Activated naive CD4-positive, alpha-beta T cell treated with anti-CD3 and anti-CD28 coated beads, Interleukin-2, amount 10 ng/mL, durations not matched to agents 7 days and 5 days (primary cell): ENCODE results near the gene PUS7.
"Not testable (repeated sequence)": the region's sequence is repeated elsewhere in the genome, so short reads cannot be mapped to it uniquely, and the experiment has no call there.

Experiments used
- CTCF ChIA-PET: fragments of 350-600 bp; sonication (Branson Sonifier 250); formaldehyde crosslinking; loops from one replicate; lab custom pipeline; 2021; ENCODE audit warnings: antibody characterized with exemption; lab: Charles Lee
- DNase-seq: peaks from one replicate; pipeline ENCODE4 v3.0.0-alpha.2; 2020
- H3K27ac Mint-ChIP-seq: one replicate; pipeline ENCODE4 v1.8.0; 2021; ENCODE audit warnings: mild to moderate bottlenecking, moderate library complexity, mixed read lengths
- H3K27me3 Mint-ChIP-seq: one replicate; pipeline ENCODE4 v1.8.0; 2021; ENCODE audit warnings: mild to moderate bottlenecking, mixed read lengths
- H3K36me3 Mint-ChIP-seq: one replicate; pipeline ENCODE4 v1.8.0; 2021; ENCODE audit warnings: mixed read lengths
- H3K4me1 Mint-ChIP-seq: one replicate; pipeline ENCODE4 v1.8.0; 2021; ENCODE audit warnings: mixed read lengths
- H3K4me3 Mint-ChIP-seq: one replicate; pipeline ENCODE4 v1.8.0; 2021; ENCODE audit warnings: mild to moderate bottlenecking, moderate library complexity, mixed read lengths
- H3K9me3 Mint-ChIP-seq: one replicate; pipeline ENCODE4 v1.8.0; 2021; ENCODE audit warnings: mixed read lengths

Gene PUS7

DNA sequence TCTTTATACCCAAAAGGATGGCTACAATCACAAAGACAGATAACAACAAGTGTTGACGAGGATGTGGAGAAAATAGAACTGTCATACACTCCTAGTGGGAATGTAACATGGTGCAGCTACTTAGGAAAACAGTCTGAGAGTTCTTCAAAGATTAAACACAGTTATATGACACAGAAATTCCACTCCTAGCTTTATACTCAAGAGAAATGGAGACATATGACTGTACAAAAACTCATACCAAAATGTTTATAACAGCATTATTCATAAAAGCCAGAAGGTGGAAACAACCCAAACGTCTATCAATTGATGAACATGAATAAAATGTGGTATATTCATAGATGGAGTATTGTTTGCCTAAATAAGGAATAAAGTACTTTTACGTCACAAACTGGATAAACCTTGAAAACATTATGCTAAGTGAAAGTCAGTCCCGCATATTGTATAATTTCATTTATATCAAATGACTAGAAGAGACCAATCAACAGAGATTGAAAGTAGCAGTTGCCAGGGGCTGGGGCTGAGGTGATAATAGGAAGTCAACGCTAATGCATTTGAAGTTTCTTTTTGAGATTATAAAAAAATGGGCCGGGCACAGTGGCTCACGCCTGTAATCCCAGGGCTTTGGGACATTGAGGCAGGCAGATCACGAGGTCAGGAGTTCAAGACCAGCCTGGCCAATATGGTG, 71.8 kb downstream of the PUS7 start:
- Mint-ChIP-seq H3K27ac (no peak overlapping the region), H3K27me3 (no peaks in the 10 kb centered on the region), H3K4me1 (peaks cover 13% of the 10 kb centered on the region), H3K36me3 (no peaks in the 10 kb centered on the region), H3K9me3 (no peaks in the 10 kb centered on the region), H3K4me3 (no peak overlapping the region)
- no peak for DNase-seq
- CTCF ChIA-PET, result no interaction called here

- Mint-ChIP-seq H3K36me3 (no peaks in the 10 kb centered on the region), H3K27ac (peak overlapping the region; percentile 53), H3K4me1 (peaks cover 13% of the 10 kb centered on the region), H3K4me3 (no peak overlapping the region), H3K27me3 (no peaks in the 10 kb centered on the region), H3K9me3 (no peaks in the 10 kb centered on the region)
- CTCF ChIA-PET, result no interaction called here
- DNase-seq, result no peak
These were observed 73.9 kb downstream of the PUS7 start for GRCh38 chr7:105448181-105448580.

- DNase-seq, result no peak
- H3K4me3 Mint-ChIP-seq, result no peak overlapping the region
- no peaks in the 10 kb centered on the region for H3K36me3 Mint-ChIP-seq
- no peak overlapping the region for H3K27ac Mint-ChIP-seq
- H3K27me3 Mint-ChIP-seq, result no peaks in the 10 kb centered on the region
- peaks cover 13% of the 10 kb centered on the region for H3K4me1 Mint-ChIP-seq
- CTCF ChIA-PET, result no interaction called here
- no peaks in the 10 kb centered on the region for H3K9me3 Mint-ChIP-seq
These were observed 77.6 kb downstream of the PUS7 start for GRCh38 chr7:105444342-105444987.

- CTCF ChIA-PET, H3K4me3 Mint-ChIP-seq, H3K9me3 Mint-ChIP-seq, DNase-seq, H3K36me3 Mint-ChIP-seq, H3K4me1 Mint-ChIP-seq, H3K27ac Mint-ChIP-seq, H3K27me3 Mint-ChIP-seq: not testable (repeated sequence)
These were observed 79.9 kb downstream of the PUS7 start for GRCh38 chr7:105442214-105442613.

DNA sequence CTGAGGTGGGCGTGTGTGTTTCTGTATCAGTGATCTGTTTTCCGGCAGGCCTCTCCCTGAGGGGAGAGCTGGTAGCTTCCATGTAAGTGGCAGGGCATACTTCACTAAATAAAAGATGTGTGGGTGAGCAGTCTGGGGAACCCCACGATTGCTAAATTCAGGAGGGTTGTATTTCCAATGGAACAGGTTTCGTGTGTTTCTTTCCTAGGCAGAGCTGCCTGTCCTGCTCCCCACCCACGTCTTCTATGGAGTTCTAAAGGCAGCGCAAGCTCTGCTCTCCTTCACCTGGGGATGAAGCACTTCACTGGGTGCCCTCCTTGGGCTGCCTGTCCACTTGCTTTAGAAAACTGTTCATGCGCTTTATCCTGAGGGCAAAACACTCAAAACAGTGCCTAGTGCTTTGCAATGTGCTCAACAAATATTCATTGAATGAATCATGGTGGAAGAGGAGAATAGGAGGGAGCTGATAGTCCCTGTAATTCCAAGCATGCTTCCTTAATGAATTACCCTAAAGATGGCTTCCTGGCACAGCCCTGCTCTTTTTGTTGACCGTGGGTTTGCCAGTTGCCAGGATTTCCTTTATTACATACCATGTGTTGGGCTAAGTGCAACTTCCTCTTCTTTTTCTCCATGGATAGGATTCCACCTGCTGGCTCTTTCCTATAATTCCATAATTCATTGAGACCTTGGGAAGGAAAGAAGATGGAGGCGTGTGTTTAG, 82.7 kb downstream of the PUS7 start:
- Mint-ChIP-seq H3K36me3 (no peaks in the 10 kb centered on the region), H3K27me3 (no peaks in the 10 kb centered on the region), H3K4me3 (no peak overlapping the region), H3K9me3 (no peaks in the 10 kb centered on the region), H3K4me1 (no peaks in the 10 kb centered on the region), H3K27ac (no peak overlapping the region)
- DNase-seq, result no peak
- CTCF ChIA-PET, result interaction anchor here (0.5 to 0.6 kb wide), 2 partner anchors 12 to 469 kb away, joined by 3 read pairs; no protein-coding TSS in a partner anchor

- H3K9me3 Mint-ChIP-seq, result no peaks in the 10 kb centered on the region
- CTCF ChIA-PET, result interaction anchor here (0.5 kb wide), 1 partner anchor 12 kb away, joined by 3 read pairs; no protein-coding TSS in a partner anchor
- DNase-seq, result no peak
- no peaks in the 10 kb centered on the region for H3K4me1 Mint-ChIP-seq
- H3K27me3 Mint-ChIP-seq, result no peaks in the 10 kb centered on the region
- no peak overlapping the region for H3K4me3 Mint-ChIP-seq
- no peak overlapping the region for H3K27ac Mint-ChIP-seq
- H3K36me3 Mint-ChIP-seq, result no peaks in the 10 kb centered on the region
These were observed 83.3 kb downstream of the PUS7 start for GRCh38 chr7:105438847-105439173.

GRCh38 chr7:105438254-105438653, 83.8 kb downstream of the PUS7 start:
- no peak overlapping the region for H3K4me3 Mint-ChIP-seq
- CTCF ChIA-PET, result no interaction called here
- no peaks in the 10 kb centered on the region for H3K27me3 Mint-ChIP-seq
- H3K36me3 Mint-ChIP-seq, result no peaks in the 10 kb centered on the region
- no peak for DNase-seq
- no peak overlapping the region for H3K27ac Mint-ChIP-seq
- no peaks in the 10 kb centered on the region for H3K4me1 Mint-ChIP-seq
- no peaks in the 10 kb centered on the region for H3K9me3 Mint-ChIP-seq

- DNase-seq, CTCF ChIA-PET, H3K4me3 Mint-ChIP-seq, H3K27ac Mint-ChIP-seq, H3K36me3 Mint-ChIP-seq, H3K27me3 Mint-ChIP-seq, H3K4me1 Mint-ChIP-seq, H3K9me3 Mint-ChIP-seq: not testable (repeated sequence)
These were observed 84.7 kb downstream of the PUS7 start for GRCh38 chr7:105437356-105437755.

DNA sequence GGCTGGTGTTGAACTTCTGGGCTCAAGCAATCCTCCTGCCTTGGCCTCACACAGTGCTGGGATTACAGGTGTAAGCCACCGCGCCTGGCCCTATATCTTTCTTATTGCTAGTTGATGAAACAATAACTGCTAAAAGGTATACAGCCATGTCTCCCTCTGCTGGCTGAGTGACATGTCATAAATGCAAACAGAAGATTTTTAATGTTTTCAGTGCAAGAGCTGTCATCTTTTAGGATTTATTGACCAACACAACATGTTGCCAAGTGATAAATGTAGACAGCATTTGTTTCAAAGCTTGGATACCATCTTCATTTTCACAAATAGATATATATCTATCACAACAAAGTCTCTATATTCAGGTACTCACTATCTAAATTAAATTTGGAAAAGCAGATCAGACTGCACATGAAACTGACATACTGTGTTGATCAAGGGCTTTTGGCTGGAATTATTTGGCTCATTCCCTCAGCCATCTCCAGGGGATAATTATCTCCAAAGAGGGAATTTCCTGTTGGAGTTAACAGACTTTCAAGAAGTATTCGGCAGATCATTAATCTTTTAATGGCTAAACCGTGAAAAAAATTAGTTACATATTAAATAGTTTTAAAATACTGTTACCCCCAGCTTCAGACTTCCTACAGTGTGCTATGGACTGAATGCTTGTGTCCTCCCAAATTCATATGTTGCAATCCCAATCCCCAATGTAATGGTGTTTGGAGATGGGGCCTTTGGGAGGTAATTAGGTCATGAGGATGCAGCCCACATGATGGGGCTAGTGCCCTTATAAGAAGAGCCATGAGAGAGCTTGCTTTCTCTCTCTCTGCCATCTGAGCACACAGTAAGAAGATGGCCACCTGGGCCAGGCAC, 92.1 kb downstream of the PUS7 start:
- no peaks in the 10 kb centered on the region for H3K27me3 Mint-ChIP-seq
- H3K9me3 Mint-ChIP-seq, result no peaks in the 10 kb centered on the region
- peak; percentile 69 for DNase-seq
- no peak overlapping the region for H3K4me3 Mint-ChIP-seq
- H3K27ac Mint-ChIP-seq, result no peak overlapping the region
- no peaks in the 10 kb centered on the region for H3K4me1 Mint-ChIP-seq
- no peaks in the 10 kb centered on the region for H3K36me3 Mint-ChIP-seq
- CTCF ChIA-PET, result interaction anchor here (0.7 to 2.6 kb wide), 10 partner anchors 31 to 507 kb away, joined by 3 to 9 read pairs (median 4); no protein-coding TSS in a partner anchor

DNA sequence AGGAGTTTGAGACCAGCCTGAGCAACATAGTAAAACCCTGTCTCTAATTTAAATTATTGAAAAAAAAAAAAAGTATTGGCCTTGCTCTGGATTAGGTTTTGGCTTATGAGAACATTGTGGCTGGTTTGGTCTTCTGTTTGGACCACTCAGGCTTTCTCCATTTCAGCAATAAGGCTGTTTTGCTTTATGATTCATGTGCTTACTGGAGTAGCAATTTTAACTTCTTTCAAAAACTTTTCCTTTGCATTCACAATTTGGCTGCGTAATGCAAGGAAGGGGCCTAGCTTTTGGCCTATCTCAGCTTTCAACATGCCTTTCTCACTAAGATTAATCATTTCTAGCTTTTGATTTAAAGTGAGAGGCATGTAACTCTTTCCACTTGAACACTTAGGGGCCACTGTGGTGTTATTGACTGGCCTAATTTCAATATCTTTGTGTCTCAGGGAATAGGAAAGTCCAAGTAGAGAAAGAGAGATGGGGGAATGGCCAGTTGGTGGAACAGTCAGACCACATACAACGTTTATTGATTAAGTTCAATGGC, 95.4 kb downstream of the PUS7 start:
- Mint-ChIP-seq H3K9me3 (no peaks in the 10 kb centered on the region), H3K4me1 (no peaks in the 10 kb centered on the region), H3K36me3 (no peaks in the 10 kb centered on the region), H3K27me3 (no peaks in the 10 kb centered on the region), H3K27ac (no peak overlapping the region), H3K4me3 (no peak overlapping the region)
- DNase-seq, result no peak
- CTCF ChIA-PET, result interaction anchor here (1.0 kb wide), 1 partner anchor 23 kb away, joined by 3 read pairs; no protein-coding TSS in a partner anchor

DNA sequence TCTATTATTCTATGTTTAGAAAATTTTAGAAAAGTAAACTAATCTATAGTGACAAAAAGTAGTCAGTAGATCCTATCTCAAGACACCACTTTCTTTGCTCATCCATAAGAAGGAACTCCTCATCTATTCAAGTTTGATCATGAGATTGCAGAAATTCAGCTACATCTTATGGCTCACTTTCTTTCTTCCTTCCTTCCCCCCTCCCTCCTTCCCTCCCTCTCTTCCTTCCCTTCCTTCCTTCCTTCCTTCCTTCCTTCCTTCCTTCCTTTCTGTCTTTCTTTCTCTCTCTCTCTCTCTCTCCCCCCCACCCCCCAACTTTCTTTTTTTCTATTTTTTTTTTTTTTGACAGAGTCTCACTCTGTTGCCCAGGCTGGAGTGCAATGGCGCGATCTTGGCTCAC, 98.1 kb downstream of the PUS7 start:
- Mint-ChIP-seq H3K9me3 (no peaks in the 10 kb centered on the region), H3K4me3 (no peak overlapping the region), H3K27me3 (peaks cover 8% of the 10 kb centered on the region), H3K27ac (no peak overlapping the region), H3K4me1 (no peaks in the 10 kb centered on the region), H3K36me3 (no peaks in the 10 kb centered on the region)
- no peak for DNase-seq
- CTCF ChIA-PET, result no interaction called here

GRCh38 chr7:105413887-105414437, 108.1 kb downstream of the PUS7 start:
- H3K4me3 Mint-ChIP-seq, result no peak overlapping the region

DNA sequence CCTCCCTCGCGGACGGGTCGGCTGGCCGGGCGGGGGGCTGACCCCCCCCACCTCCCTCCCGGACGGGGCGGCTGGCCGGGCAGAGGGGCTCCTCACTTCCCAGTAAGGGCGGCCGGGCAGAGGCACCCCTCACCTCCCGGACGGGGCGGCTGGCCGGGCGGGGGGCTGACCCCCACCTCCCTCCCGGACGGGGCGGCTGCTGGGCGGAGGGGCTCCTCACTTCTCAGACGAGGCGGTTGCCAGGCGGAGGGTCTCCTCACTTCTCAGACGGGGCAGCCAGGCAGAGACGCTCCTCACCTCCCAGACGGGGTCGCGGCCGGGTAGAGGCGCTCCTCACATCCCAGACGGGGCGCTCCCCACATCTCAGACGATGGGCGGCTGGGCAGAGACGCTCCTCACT, 111.3 kb downstream of the PUS7 start:
- H3K4me1 Mint-ChIP-seq, H3K4me3 Mint-ChIP-seq, H3K27ac Mint-ChIP-seq, H3K9me3 Mint-ChIP-seq, CTCF ChIA-PET, H3K27me3 Mint-ChIP-seq, DNase-seq, H3K36me3 Mint-ChIP-seq: not testable (repeated sequence)

More at GRCh38 chr7:105413887-105414437, 108.1 kb downstream of the PUS7 start:
- Mint-ChIP-seq H3K9me3 (no peaks in the 10 kb centered on the region), H3K27me3 (peaks cover 6% of the 10 kb centered on the region), H3K27ac (no peak overlapping the region), H3K36me3 (no peaks in the 10 kb centered on the region), H3K4me1 (no peaks in the 10 kb centered on the region)
- DNase-seq, result no peak
- CTCF ChIA-PET, result interaction anchor here (0.7 kb wide), 1 partner anchor 1879 kb away, joined by 3 read pairs; no protein-coding TSS in a partner anchor
